Right forelimb (tissue), 1 donor: ENCODE data around the gene AXL.

ENCODE experiments used
- DNase-seq: peaks from one replicate; pipeline ENCODE4 v3.0.0-alpha.2; 2018

Gene AXL

GRCh38 chr19:41310033-41310831 is 91.2 kb downstream of the AXL start, which contains the start of gene CCDC97:
TSS of gene CCDC97 (plus strand) at chr19:41310172. CDS start at chr19:41310311, 139 bp downstream.
- DNase-seq: peak; percentile 94

GRCh38 chr19:41311072-41311471 is 92.0 kb downstream of the AXL start:
- no peak for DNase-seq
